KOPT-K1 (cell line): Measurements from ENCODE around the gene PRKN.

ENCODE experiments used
- H3K27ac ChIP-seq: fragments of 200-600 bp; sonication (generic); 2 replicates; pipeline ENCODE4 v1.5.1; 2016; ENCODE audit warnings: antibody characterized with exemption, mild to moderate bottlenecking, low read depth, low read length; ENCODE audit not compliant: poor library complexity, severe bottlenecking
- H3K36me3 ChIP-seq: fragments of 200-600 bp; sonication (generic); 2 replicates; pipeline ENCODE4 v1.5.1; 2017; ENCODE audit warnings: antibody characterized with exemption, mild to moderate bottlenecking, low read length, moderate library complexity; ENCODE audit not compliant: insufficient read depth
- H3K9me3 ChIP-seq: fragments of 200-600 bp; sonication (generic); 2 replicates; pipeline ENCODE4 v1.5.1; 2017; ENCODE audit warnings: antibody characterized with exemption, low read length, mild to moderate bottlenecking; ENCODE audit not compliant: insufficient read depth, poor library complexity, severe bottlenecking

Gene PRKN

DNA sequence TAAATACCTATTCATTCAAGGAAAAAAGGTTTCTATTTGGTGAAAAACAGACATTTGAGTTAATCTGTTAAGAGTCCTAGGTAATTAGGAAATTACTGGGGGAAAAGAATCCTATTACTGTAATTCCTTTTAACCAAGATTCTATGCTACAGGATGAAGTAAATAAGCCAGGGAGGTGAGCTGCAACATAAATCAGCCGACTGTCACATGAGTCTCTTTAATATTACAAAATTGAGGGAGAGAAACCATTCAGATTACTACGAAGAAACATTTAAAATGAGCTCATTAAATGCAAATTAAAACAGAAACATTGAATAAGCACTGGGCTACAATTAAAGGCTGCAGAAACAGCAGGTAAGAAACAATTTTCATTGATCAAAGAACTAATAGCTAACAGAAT, 5.3 kb downstream of the PRKN start:
- H3K27ac ChIP-seq, result no peak overlapping the region
- H3K36me3 ChIP-seq, result no peaks in the 10 kb centered on the region
- no peaks in the 10 kb centered on the region for H3K9me3 ChIP-seq

DNA sequence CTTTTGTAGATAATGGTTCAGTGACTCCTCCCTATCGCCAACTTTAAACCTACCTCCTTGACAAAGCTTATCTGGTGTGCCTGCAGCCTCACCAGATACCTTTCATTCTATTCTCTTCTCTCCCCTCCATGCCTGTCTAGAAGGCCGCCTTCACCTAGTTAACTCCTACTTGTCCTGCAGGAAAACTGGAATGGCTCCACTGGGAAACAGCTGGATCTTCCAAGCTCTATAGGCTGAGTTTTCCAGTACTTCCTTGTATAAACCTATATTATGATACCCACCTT, 6.2 kb downstream of the PRKN start:
- no peak overlapping the region for H3K27ac ChIP-seq
- no peaks in the 10 kb centered on the region for H3K9me3 ChIP-seq
- H3K36me3 ChIP-seq, result no peaks in the 10 kb centered on the region

DNA sequence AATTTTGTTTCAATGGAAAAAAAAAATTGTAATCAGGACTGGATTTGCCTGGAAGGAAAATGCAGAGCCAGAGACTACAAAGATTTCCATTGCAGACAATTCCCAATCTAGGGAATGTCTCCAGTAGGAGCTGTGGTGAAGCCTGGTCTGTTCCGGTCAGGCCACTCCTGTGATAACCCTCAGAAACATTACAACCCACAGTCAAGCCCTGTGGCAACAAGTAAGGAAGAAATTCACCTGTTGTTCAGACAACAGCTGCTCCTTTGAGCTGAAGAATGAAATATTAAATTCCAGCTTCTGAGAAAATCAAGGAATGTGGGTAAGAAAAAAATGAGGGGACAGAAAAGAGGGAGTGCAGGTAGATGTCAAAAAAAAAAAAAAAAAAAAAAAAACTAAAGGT, 8.0 kb downstream of the PRKN start:
- Histone ChIP-seq H3K36me3 (no peaks in the 10 kb centered on the region), H3K9me3 (no peaks in the 10 kb centered on the region), H3K27ac (no peak overlapping the region)

DNA sequence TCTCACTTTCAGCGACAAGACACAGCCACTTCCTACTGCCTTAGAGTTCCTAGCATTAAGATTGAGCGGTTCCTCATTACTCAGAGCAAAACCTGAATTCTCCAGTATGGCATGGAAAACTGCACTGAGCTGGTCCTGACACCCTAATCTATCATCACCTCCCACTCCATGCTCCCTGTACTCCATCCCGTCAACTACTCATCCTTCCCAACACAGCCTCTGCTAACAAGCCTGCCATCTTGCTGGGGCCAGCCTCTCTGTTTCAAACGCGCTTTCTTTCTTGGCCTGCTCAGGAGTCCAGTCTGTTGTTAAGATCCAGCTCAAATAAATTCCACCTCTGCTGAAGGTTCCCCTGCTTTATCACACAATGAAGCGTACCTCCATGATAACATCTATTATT, 12.0 kb downstream of the PRKN start:
- Histone ChIP-seq H3K36me3 (no peaks in the 10 kb centered on the region), H3K9me3 (no peaks in the 10 kb centered on the region), H3K27ac (no peak overlapping the region)

DNA sequence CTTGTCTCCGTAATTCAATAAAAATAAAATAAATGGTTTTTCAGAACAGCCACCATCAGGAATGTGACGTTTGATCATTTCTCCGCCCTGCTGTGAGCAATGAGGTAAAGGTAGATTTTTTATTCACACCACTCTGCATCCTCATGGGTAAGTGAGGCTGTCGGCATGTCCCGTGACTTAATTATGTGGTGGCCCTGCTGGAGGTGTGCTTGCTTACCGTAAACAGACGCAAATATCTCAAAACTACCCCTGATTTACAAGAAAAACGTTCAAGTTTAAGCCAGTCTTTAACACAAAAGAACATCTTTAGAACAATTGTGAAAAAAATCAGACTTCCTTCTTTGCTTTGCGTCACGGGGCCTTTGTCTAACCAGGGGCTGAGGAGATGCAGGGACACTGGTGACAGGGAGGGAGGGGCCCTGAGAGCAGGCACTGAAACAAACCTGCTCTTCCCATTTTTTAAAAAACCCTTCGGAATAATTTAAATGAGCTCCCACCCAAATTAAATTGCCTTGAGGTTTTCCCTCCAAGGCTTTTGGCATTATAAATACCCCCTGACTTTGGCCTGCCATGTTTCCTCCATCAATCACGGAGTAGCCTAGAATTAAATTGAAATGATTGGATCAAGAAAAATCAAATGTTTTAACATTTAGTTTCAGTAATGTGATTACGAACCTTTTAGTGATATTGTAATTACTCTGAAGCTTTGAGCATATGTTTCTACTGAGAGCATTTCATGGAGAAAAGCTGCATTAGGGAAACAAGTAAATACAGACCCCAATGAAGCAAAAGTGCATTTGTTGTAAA, 13.4 kb downstream of the PRKN start:
- Histone ChIP-seq H3K27ac (no peak overlapping the region), H3K9me3 (no peaks in the 10 kb centered on the region), H3K36me3 (no peaks in the 10 kb centered on the region)

DNA sequence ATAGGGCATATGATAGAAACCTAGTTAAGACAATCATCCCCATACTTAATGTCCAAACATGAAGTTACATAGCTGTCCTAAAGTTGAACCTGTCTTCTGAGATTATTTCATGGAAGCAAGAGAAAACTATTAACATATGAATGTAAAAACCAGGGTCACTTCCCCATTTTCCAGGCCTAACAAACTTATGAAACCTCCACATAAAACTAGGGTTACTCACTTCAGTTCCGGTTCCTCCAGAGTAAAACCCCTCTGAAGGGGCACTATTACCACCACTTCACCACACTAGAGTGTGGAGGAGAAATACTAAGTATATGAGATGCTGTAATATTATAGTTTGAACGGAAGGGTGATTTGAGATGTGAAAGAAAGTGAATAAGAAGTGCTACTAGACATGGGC, 14.9 kb downstream of the PRKN start:
- Histone ChIP-seq H3K27ac (no peak overlapping the region), H3K36me3 (no peaks in the 10 kb centered on the region), H3K9me3 (no peaks in the 10 kb centered on the region)

DNA sequence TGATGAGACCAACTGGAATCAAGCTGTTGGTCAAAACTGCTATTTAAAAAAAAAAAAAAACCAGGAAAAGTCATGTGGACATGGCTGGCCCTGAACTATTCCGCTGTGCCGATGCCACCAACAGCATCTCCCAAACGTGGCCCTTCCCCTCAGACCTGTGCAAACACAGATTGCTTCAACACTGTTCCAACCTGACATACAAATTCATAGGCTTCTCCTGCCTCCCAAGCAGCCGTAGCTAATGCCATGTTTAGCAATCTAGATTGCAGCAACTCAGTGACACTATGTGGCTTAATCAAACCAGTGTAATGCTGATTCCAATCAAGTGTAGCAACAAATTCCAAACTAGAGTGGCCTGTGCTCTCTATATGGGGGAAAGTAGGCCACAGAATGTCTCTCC, 16.2 kb downstream of the PRKN start:
- no peaks in the 10 kb centered on the region for H3K9me3 ChIP-seq
- H3K36me3 ChIP-seq, result no peaks in the 10 kb centered on the region
- H3K27ac ChIP-seq, result no peak overlapping the region

DNA sequence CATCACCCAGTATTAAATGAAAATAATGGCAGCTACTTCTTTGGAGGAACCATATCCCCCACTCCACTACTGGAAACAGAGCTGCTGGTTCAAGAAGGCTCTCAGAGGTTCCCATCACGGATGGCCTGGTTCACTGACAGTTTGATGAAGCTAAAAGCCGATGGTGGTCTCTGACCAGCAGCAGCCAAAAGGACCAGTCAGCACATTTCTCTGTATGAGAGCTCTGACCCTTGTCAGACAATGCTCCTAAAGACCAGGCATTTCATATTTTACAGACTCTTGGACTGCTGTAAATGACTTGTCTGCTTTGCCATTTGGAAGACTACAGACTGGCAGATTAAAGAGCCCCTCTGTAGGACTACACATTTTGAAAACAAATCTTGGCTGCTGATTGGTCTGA, 16.6 kb downstream of the PRKN start:
- Histone ChIP-seq H3K27ac (no peak overlapping the region), H3K9me3 (no peaks in the 10 kb centered on the region), H3K36me3 (no peaks in the 10 kb centered on the region)

DNA sequence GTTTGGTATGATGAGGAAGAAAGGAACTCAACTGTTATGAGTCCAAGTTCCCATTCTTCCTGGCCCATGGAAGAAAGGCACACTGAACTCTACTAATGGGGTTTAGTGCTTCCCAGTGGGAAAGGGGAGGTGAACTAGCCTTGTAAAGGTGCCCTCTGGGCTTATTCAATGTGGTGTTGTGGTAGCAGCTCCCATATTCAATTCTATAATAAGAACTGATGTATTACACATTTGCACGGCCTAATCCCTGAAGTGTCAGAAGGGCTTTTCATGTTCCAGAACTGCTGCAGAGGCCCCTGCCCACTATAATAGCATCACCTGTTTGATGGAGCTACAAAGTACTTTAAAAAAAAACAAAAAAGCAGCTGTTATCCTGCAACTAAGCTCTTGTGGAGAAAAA, 17.1 kb downstream of the PRKN start:
- no peaks in the 10 kb centered on the region for H3K9me3 ChIP-seq
- H3K27ac ChIP-seq, result no peak overlapping the region
- H3K36me3 ChIP-seq, result no peaks in the 10 kb centered on the region

DNA sequence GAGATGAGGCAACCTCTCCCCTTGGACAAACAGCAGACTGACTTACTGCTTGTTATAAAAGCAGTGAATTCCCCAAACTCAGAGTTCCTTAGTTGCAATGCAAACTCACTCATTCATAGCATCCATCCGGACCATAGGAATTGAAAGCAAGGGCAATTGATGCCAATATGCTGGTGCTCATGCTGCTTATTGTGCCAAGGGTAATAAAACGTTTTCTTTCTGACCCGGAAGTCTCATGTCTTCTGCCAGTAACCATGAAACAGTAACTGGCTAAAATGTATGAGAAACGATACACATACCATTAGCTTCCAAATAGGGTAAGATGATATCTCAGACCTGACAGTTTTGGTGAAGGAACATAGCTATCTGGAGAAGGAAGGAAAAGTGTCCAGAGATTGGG, 18.1 kb downstream of the PRKN start:
- no peak overlapping the region for H3K27ac ChIP-seq

DNA sequence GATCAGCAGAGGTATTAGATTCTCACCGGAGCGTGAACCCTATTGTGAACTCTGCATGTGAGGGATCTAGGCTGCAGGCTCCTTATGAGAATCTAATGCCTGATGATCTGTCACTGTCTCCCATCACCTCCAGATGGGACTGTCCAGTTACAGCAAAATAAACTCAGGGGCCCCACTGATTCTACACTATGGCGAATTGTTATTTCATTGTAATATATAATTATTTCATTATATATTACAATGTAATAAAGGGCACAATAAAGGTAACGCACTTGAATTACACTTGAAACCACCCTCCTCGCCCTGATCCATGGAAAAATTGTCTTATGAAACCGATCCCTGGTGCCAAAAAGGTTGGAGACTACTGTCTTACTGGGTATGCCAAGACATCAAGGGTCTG, 18.6 kb downstream of the PRKN start:
- Histone ChIP-seq H3K27ac (no peak overlapping the region), H3K36me3 (no peaks in the 10 kb centered on the region)

More for the DNA sequence above, 18.1 kb downstream of the PRKN start:
- H3K36me3 ChIP-seq, result no peaks in the 10 kb centered on the region
- H3K9me3 ChIP-seq, result no peaks in the 10 kb centered on the region

DNA sequence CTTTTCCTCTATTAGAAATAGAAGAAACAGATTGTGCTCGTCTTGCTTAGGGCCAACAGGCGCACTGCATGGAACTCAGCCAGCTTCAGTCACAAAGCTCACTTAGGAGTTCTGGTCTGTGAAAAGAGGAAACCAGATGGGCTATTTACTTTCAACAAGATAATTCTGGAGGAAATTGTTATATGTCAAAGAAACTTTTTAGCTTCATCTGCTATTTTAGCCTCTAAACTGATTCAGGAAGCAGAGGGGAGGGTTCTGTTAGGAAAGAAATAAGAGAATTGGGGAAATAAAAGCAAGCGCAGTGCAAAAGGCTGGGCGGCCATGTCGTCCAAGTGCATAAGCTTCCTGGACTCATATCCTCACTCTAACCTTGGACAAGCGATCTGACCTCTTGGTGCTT, 21.3 kb downstream of the PRKN start:
- Histone ChIP-seq H3K36me3 (no peaks in the 10 kb centered on the region), H3K9me3 (no peaks in the 10 kb centered on the region), H3K27ac (no peak overlapping the region)

More for the DNA sequence above, 18.6 kb downstream of the PRKN start:
- H3K9me3 ChIP-seq, result no peaks in the 10 kb centered on the region

DNA sequence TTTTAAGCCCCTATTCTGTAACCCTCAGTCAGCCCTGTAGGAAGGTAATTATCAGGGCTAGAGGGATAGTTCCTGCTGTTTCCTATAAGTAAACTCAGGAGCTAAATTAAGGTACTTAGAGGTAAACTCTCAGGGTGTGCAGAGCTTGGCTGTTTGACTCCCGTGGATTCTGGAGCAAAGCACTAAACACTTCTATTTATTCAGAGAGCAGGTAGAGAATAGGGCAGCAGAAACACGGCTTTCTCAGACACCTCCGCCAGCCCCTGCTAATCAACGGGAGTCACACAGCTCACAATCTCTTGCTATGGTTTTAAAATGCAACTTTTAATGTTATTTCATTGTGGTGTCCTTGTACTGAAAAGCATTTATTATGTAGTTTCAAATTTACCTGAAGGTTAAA, 21.8 kb downstream of the PRKN start:
- Histone ChIP-seq H3K36me3 (no peaks in the 10 kb centered on the region), H3K27ac (no peak overlapping the region), H3K9me3 (no peaks in the 10 kb centered on the region)

DNA sequence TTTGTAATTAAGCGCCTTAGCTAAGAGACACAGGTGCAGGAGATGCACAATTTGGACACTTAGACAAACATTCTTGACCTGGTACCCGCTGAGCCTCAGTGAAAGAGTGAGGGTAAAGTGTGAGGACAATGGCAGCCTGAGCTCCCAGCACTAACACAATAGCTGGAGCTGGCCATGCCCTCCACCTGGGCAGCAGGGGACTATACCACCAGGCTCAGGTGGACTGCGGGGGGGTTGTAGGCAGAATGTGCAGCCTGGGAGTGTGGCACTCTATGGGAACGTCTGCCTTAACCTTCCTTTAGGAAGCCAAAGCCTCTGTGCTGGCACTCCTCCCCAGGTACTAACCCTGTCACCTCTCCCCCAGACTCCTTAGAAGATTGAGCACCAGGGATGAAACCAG, 23.6 kb downstream of the PRKN start:
- H3K27ac ChIP-seq, result no peak overlapping the region
- H3K36me3 ChIP-seq, result no peaks in the 10 kb centered on the region
- no peaks in the 10 kb centered on the region for H3K9me3 ChIP-seq

DNA sequence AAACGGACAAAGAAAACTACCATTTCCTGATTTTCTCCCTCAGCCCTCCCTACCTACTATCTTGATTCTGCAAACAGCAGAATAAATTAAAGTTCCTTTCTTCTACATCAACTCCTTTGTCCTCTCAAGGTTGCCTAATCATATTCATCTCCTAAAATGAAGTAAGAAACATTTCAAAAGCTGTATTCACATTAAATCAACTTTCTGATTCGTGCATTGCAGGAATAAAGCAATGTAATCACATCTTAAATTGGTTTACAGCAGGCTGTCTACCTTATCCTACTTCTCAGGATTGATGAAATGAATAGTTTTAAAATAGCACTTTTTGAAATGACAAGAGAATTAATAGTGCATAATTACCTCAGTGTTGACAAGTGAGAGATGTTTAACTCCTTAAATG, 25.1 kb downstream of the PRKN start:
- H3K27ac ChIP-seq, result no peak overlapping the region
- no peaks in the 10 kb centered on the region for H3K9me3 ChIP-seq
- no peaks in the 10 kb centered on the region for H3K36me3 ChIP-seq

DNA sequence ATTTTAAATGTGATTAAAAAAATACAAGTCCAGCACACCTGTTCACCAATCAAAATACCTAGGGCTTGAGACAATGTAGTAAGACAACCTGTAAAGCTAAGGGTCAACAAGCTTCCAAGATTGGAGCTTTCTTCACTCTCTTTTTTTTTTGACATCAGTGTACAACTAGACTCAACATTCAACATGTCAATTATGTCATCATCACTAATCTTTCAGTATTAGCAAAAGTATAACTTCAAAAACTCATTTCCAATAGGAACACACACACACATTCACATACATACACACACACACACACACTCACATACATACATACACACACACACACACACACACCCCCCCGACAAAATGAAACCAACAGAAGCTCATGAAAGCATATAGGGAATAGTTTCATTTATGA, 26.0 kb downstream of the PRKN start:
- H3K27ac ChIP-seq, result no peak overlapping the region
- no peaks in the 10 kb centered on the region for H3K36me3 ChIP-seq
- H3K9me3 ChIP-seq, result no peaks in the 10 kb centered on the region
